NCI-H510A treated with DMSO at 0.1 percent for 48 hours (cell line): ENCODE data around the gene DBI.
"Not testable (repeated sequence)": the region's sequence is repeated elsewhere in the genome, so short reads cannot be mapped to it uniquely, and the experiment has no call there.

Experiments
- DNase-seq: peaks from one replicate; lab custom pipeline; 2025; lab: John Stamatoyannopoulos, UW

DBI gene

GRCh38 chr2:119402645-119403560 is 36.1 kb downstream of the DBI start:
- DNase-seq: no peak

- DNase-seq: not testable (repeated sequence)
These were observed 36.8 kb downstream of the DBI start for GRCh38 chr2:119403618-119404017.

GRCh38 chr2:119405151-119405550 is 38.4 kb downstream of the DBI start:
- DNase-seq: no peak

- DNase-seq: peak; percentile 67
These were observed 40.8 kb downstream of the DBI start for GRCh38 chr2:119407430-119408220.

- no peak for DNase-seq
These were observed 41.4 kb downstream of the DBI start for GRCh38 chr2:119408221-119408619.

GRCh38 chr2:119409506-119409905 is 42.7 kb downstream of the DBI start:
- peak; percentile 23 for DNase-seq

- no peak for DNase-seq
These were observed 48.1 kb downstream of the DBI start for GRCh38 chr2:119414894-119415293.

- DNase-seq: no peak
These were observed 48.9 kb downstream of the DBI start for GRCh38 chr2:119415630-119416029.

- no peak for DNase-seq
These were observed 49.6 kb downstream of the DBI start for GRCh38 chr2:119416299-119416923.

GRCh38 chr2:119417908-119418307 is 51.1 kb downstream of the DBI start:
- no peak for DNase-seq

- no peak for DNase-seq
These were observed 52.3 kb downstream of the DBI start for GRCh38 chr2:119419065-119419464.

- DNase-seq: no peak
These were observed 53.2 kb downstream of the DBI start for GRCh38 chr2:119419803-119420508.

GRCh38 chr2:119421304-119421703 is 54.5 kb downstream of the DBI start:
- no peak for DNase-seq

GRCh38 chr2:119421741-119422140 is 55.0 kb downstream of the DBI start:
- no peak for DNase-seq
